Measurements from ENCODE around the gene STX1B.

STX1B gene

GRCh38 chr16:30996324-30996984, 14.0 kb downstream of the STX1B start:
- DNase-seq (ENCODE audit: low read depth, low spot score): no peak

DNA sequence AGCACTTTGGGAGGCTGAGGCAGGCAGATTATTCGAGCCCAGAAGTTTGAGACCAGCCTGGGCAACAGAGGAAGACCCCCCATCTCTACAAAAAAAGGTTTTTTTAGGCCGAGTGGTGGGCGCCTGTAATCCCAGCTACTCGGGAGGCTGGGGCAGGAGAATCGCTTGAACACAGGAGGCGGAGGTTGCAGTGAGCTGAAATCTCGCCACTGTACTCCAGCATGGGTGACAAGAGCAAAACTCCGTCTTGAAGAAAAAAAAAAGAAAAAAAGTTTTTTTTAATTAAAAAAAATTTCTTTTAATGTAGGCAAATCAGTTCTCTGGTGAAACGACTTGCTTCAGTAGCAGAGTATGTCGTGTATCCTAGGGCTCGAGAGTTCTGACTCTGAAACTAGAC, 14.5 kb downstream of the STX1B start:
- no peak for DNase-seq (ENCODE audit: low read depth, low spot score)

DNA sequence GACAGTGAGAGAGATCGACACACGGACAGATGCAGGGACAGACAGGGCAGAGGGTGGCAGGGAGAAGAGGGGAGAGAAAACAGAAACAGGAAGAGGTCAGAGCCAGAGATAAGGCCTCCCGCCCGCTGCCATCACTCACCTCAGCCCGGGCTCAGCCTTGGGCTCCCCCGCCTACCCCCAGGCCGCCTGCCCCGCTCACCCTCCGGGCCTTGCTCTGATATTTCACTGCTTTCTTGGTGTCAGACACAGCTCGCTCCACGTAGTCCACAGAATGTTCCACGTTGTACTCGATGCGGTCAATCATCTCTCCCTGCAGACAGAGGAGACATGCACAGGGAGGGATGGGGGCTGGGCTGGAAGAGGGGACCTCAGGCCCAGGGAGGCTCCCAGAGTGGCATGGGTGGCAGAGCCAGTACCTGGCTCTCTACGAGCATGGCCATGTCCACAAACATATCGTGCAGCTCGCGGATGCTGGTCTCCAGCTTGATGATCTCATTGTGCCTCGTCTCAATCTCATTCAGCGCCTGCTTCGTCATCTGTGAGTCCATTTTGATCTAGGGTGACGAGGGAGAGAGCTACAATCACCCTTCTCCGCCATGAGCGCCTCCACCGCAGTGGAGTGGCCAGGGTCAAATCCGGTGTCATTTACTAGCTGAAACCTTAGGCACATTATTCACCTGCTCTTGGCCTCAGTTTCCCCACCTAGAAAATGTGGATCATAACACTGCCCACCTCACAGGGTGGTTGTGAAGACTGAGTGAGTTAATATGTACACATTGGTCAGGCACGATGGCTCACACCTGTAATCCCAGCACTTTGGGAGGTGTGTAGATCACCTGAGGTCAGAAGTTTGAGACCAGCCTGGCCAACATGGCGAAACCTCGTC, 17.3 kb downstream of the STX1B start:
- no peak for DNase-seq (ENCODE audit: low read depth, low spot score)

GRCh38 chr16:30992276-30992780, 18.1 kb downstream of the STX1B start:
- DNase-seq (ENCODE audit: low read depth, low spot score): no peak

DNA sequence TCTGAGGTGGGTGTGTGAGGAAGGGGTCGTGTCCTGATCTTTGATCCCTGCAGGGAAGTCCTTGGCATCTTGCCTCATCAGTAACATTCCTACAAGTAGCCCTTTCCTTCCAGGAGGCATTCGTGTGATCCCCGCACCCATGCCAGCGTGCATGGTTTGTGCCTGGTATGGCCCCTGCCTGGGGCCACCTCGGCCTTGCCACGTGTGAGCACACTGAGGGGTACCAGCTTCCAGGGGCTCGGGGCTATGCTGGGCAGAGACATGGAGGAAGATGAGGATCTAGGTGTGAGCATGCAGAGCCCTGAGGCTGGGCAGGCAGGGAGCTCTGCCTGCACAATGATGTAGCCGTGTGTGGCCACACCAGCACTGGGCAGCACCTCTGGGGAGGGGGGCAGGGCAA, 19.4 kb downstream of the STX1B start:
- no peak for DNase-seq (ENCODE audit: low read depth, low spot score)

DNA sequence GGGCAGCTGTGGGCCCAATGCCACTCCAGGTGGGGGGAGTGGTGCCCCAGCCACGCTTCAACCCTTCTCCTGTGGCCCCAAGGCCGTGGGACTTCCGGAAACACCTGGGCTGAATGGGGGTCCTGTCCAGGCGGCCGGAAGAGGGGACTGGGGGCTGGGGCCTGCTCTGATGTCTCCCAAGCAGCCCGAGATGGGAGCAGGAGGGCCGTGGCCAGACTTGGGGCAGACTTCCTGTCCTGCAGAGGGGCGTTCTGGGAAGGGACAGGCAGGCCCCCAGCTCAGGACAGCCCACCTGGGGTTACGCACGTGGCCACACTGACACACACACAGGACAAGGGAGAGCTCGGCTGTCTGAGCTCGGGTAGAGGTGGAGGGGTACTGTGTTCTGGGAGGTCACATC, 20.3 kb downstream of the STX1B start:
- no peak for DNase-seq (ENCODE audit: low read depth, low spot score)

DNA sequence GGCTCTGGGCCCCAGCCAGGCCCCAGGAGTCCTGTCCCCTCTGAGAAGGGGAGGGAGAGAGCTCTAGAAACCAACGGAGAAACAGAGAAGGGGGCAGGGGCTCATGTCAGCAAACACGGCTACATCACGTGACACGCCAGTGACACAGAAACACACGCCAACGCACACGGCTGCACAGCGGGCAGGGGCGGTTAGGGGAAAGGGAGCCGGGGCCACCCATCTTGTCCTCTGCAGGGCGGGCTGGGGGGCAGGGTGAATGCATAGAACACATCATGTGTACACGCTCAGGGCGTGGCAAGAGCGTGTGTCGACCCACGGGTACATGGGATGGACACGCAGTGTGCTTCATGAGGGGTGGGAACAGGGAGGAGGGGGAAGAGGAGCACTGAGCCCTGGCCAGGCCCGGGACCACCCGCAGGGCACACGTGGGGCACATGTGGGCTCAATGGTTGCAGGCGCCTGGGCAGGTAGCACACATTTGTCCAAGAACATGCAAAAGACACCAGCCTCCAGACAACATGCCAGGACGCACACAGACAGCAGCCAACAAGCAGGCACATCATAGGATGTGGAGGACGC, 20.9 kb downstream of the STX1B start:
- DNase-seq (ENCODE audit: low read depth, low spot score): no peak

DNA sequence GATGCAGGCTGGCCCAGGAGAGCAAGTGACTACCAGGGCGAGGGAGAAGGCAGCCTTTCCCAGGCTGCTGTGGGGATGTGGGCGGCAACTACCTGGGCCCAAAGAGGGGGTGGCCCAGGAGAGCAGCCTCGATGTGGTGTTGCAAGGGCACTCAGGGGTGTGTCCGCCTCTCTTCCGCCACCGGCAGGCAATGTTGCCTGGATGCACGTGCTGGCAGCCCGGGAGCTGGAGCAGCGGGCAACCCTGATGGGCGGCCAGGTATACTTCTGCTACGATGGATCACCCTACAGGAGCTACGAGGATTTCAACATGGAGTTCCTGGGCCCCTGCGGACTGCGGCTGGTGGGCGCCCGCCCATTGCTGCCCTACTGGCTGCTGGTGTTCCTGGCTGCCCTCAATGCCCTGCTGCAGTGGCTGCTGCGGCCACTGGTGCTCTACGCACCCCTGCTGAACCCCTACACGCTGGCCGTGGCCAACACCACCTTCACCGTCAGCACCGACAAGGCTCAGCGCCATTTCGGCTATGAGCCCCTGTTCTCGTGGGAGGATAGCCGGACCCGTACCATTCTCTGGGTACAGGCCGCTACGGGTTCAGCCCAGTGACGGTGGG, 22.8 kb downstream of the STX1B start:
- DNase-seq (ENCODE audit: low read depth, low spot score): no peak

- no peak for DNase-seq (ENCODE audit: low read depth, low spot score)
Observed at GRCh38 chr16:30986129-30986991, 24.1 kb downstream of the STX1B start.

DNA sequence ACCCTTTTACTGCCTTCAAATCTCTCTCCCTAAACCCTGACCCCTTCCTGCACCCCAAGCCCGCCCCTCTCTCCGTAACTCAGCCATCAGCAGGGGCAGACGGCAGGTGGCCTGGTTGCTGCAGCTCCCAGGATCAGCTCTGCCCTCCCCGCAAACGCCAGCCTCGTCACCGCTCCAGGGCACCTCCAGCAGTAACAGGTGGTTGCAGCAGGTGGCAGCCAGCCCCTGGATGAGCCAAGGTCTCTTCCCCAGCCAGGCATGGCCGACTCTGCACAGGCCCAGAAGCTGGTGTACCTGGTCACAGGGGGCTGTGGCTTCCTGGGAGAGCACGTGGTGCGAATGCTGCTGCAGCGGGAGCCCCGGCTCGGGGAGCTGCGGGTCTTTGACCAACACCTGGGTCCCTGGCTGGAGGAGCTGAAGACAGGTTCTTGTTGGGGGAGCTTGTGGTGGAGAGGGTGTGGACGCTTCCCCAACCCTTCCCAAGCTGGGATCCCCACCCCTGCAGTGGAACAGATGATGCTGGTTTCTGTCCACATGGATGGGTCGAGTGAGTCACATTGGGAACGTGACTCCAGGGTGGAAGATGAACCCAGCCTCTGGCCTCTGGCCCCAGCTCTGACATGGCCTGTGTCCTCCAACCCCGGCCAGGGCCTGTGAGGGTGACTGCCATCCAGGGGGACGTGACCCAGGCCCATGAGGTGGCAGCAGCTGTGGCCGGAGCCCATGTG, 24.9 kb downstream of the STX1B start:
- no peak for DNase-seq (ENCODE audit: low read depth, low spot score)

DNA sequence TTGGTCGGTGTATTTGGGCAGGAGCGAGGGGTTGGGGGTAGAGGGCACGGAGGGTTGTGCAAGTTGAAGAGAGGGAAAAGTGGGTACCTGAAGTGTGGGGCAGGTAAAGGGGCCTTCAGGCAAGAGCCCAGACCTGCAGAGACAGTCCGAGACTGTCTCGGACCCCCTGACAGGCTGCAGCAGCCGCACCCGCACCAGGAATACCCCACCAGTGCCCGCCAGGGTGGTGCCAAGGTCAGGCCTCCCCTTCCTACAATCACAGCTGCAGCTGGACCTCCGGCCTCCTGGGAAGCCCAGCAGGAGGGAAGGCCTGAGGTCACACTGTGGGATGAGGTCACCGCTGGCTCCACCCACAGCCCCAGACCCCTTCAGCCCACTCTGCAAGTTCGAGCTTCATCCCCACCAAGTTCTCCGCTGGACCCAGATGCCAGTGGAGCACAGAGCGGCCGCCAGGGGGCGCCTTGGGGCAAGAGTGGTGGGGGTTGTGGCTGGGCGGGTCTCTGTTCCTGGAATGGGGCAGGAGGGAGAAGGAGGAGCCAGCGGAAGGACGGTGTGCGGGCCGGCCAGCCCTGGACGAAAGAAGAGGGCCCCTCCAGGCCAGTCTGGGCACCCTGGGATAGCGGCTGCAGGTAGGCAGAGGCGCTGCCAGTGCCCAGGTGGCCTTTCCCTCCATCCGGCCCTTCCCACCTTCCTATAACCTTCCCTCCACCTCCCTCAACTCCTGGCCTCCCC, 25.6 kb downstream of the STX1B start, which contains the start of gene HSD3B7:
TSS of gene HSD3B7 (plus strand) at position 539 of the 732 bp plus-strand sequence. CDS start 452 bp downstream, outside the sequence.
- DNase-seq (ENCODE audit: low read depth, low spot score): no peak

DNA sequence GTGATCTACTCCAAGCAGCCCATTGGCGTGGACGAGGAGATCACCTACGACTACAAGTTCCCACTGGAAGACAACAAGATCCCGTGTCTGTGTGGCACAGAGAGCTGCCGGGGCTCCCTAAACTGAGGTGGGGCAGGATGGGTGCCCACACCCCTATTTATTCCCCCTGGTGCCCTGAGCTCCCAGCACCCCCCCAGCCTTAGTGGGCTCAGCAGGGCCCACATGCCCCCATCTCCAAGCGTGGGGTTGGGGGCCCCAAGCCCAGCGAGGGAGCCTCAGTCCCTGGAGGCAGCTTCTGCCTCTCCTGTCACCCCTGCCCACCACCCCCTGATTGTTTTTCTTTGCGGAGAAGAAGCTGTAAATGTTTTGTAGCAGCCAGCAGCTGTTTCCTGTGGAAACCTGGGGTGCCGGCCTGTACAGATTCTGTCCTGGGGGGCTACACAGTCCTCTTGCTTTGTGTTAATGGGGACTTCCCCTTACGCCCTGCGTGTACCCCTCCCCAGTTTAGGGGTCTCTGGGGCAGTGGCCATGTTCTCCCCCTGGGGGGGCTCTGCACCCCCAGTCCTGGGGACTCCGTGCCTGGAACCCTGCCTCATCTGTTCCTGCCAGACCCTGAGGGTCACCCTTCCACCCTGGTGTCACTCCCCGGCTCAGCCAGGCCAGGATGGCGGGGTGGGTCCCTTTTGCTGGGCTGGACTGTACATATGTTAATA, 26.4 kb downstream of the STX1B start:
- no peak for DNase-seq (ENCODE audit: low read depth, low spot score)

DNA sequence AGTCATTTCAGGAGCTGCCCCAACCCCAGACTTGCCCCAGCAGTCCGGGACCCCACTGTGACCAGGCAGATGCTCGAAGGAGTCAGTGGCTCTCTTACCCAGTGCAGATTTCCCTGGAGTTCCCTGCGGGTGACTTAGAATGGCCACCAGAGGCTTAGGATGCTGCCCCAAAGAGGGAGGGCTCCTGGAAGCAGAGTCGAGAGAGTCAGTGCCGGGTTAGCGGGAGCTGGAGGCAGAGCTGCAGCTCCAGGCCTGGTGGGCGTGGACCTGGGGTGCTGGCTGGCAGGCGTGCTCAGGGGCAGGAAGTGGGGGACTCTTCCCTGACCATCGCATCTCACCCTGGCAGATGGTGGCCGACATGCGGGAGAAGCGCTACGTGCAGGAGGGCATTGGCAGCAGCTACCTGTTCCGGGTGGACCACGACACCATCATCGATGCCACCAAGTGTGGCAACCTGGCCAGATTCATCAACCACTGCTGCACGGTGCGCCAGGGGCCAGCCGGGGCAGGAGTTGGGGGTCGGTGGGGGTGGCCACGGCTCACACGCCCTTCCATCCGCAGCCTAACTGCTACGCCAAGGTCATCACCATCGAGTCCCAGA, 27.0 kb downstream of the STX1B start:
- no peak for DNase-seq (ENCODE audit: low read depth, low spot score)

DNA sequence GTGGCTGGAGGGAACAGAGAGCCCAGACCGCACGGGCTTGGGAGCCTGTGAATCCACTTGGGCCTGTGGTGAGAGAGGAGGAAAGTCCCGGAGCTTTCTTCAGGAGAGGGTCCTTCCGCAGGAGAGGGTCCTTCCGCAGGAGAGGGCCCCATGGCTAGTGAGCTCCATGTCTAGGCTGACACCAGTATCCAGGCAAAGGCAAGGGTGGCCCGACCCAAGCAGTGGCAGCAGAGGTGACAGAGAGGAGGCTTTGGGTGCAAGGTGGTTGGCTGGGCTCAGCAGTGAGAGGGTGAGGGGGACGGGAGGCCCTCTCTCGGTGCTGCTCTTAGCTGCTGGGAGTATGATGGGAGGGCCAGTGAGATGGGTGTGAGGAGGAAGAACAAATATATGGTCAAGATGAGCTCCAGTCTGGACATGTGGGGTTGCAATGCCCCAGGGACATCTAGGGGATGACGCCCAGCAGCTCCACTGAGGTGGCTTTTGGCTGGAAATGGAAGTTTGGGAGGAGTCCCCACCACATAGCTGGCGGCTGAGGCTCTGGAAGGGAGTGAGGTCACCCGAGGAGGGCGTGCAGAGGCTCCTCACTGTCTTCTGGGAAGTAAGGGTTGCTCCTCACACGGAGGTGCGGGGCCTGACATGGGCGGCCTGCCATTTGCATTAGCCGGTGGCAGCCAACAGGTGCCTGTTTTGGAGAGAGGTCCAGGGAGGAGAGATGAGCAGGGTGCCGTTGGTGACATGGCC, 27.7 kb downstream of the STX1B start:
- DNase-seq (ENCODE audit: low read depth, low spot score): no peak

GRCh38 chr16:30980959-30981358, 29.5 kb downstream of the STX1B start:
- DNase-seq (ENCODE audit: low read depth, low spot score): no peak

DNA sequence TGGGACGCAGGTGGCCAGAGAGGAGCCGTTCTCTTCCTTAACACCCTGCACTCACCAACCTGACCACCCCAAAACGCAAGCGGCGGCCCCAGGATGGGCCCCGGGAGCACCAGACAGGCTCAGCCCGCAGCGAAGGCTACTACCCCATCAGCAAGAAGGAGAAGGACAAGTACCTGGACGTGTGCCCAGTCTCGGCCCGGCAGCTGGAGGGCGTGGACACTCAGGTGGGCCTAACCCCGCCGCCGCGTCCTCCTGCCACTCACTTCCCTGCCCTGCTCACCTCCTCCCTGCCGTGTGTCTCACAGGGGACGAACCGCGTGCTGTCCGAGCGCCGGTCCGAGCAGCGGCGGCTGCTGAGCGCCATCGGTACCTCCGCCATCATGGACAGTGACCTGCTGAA, 30.0 kb downstream of the STX1B start:
- no peak for DNase-seq (ENCODE audit: low read depth, low spot score)

GRCh38 chr16:30980023-30980371, 30.4 kb downstream of the STX1B start:
- no peak for DNase-seq (ENCODE audit: low read depth, low spot score)
